Endothelial cell of umbilical vein (primary cell): ENCODE data around the gene AMMECR1. TPM values are rescaled to one million over a fixed set of nuclear protein-coding genes. Genes with fewer than 3 reads are reported as not detected.

Experiments used
- BruUV-seq: library from RNA; stranded (reverse); fragments of 400-500 nt; replicated peaks from 2 replicates; lab custom pipeline; 2021; lab: Mats Ljungman, UMichigan
- CTCF ChIA-PET: fragments of 300-600, 350-600 bp; sonication (Branson Sonifier 250); formaldehyde crosslinking; loops from one replicate; lab custom pipeline; 2021; ENCODE audit warnings: antibody characterized with exemption, inconsistent platforms; lab: Charles Lee
- POLR2A ChIA-PET: fragments of 300-600, 350-600 bp; sonication (Branson Sonifier 250); formaldehyde crosslinking; loops from one replicate; lab custom pipeline; 2021; ENCODE audit warnings: antibody characterized with exemption, inconsistent platforms; lab: Charles Lee
- DNase-seq: peaks from one replicate; pipeline ENCODE4 v3.0.0-alpha.2; 2011; ENCODE audit warnings: low read depth, low spot score
- FAIRE-seq: peaks from 2 replicates; lab custom pipeline; 2011; peaks lifted over from hg19 to GRCh38; lab: Jason Lieb, UNC
- H2AFZ ChIP-seq: 2 replicates; pipeline ENCODE4 v1.6.0; 2012; ENCODE audit warnings: low read depth, low read length, control low read depth, inconsistent platforms
- H3K27ac ChIP-seq: 2 replicates; pipeline ENCODE4 v1.5.1; 2011; ENCODE audit warnings: low read depth, mild to moderate bottlenecking, control low read depth, low read length, moderate library complexity; ENCODE audit not compliant: insufficient read depth
- H3K27me3 ChIP-seq, 2 experiments: 2 replicates each; pipeline versions ENCODE4 v1.6.0 to v1.6.1; 2011; ENCODE audit warnings: low read length in 2 of 2, mixed read lengths in 1 of 2; ENCODE audit not compliant: control insufficient read depth in 2 of 2, insufficient read depth in 2 of 2
- H3K36me3 ChIP-seq, 2 experiments: 2 replicates in 1 of 2; 3 replicates in 1 of 2; pipeline ENCODE4 v1.5.1; 2011; ENCODE audit warnings: low read length in 2 of 2, mild to moderate bottlenecking in 1 of 2, moderate library complexity in 1 of 2; ENCODE audit not compliant: control insufficient read depth in 2 of 2, insufficient read depth in 2 of 2; ENCODE audit errors: extremely low read depth in 1 of 2
- H3K4me1 ChIP-seq: 3 replicates; pipeline ENCODE4 v1.5.1; 2011; ENCODE audit warnings: mild to moderate bottlenecking, low read length; ENCODE audit not compliant: control insufficient read depth, insufficient read depth; ENCODE audit errors: extremely low read depth
- H3K4me2 ChIP-seq: 2 replicates; pipeline ENCODE4 v1.6.1; 2011; ENCODE audit warnings: low read length, control low read depth, mixed read lengths; ENCODE audit not compliant: insufficient read depth
- H3K4me3 ChIP-seq, 3 experiments: fragments of 200-600 bp in 1 of 3; sonication (generic), shearing (Covaris generic) in 1 of 3; replicated peaks in 1 of 3; 2 replicates each; pipeline ENCODE4 v1.5.1; 2011 to 2016; ENCODE audit warnings: control low read depth in 3 of 3, low read length in 3 of 3, mild to moderate bottlenecking in 2 of 3, inconsistent platforms in 1 of 3, low read depth in 1 of 3, moderate library complexity in 1 of 3; ENCODE audit not compliant: insufficient read depth in 1 of 3
- H3K79me2 ChIP-seq: 2 replicates; pipeline ENCODE4 v1.6.0; 2012; ENCODE audit warnings: low read length, inconsistent platforms; ENCODE audit not compliant: control insufficient read depth, insufficient read depth
- H3K9ac ChIP-seq: replicated peaks from 2 replicates; pipeline ENCODE3; 2011; ENCODE audit warnings: low read length, control low read depth; ENCODE audit not compliant: insufficient read depth; ENCODE audit errors: extremely low read depth
- H3K9me1 ChIP-seq: replicated peaks from 3 replicates; pipeline ENCODE4 v1.6.0; 2011; ENCODE audit warnings: mild to moderate bottlenecking, low read length; ENCODE audit not compliant: control insufficient read depth, insufficient read depth; ENCODE audit errors: extremely low read depth
- H3K9me3 ChIP-seq: replicated peaks from 2 replicates; pipeline ENCODE4 v1.5.1; 2012; ENCODE audit warnings: low read length, inconsistent platforms; ENCODE audit not compliant: control insufficient read depth, insufficient read depth
- H4K20me1 ChIP-seq: replicated peaks from 2 replicates; pipeline ENCODE3; 2011; ENCODE audit warnings: mild to moderate bottlenecking, low read length; ENCODE audit not compliant: control insufficient read depth, insufficient read depth; ENCODE audit errors: extremely low read depth
- EZH2 ChIP-seq: IDR thresholded peaks from 2 replicates; pipeline ENCODE4 v1.6.1; 2012; ENCODE audit warnings: borderline replicate concordance, low read depth, mild to moderate bottlenecking, moderate library complexity, low read length, inconsistent platforms; ENCODE audit not compliant: severe bottlenecking
- FOS ChIP-seq: IDR thresholded peaks from 2 replicates; pipeline ENCODE4 v1.6.1; 2011; ENCODE audit warnings: mild to moderate bottlenecking, low read length, moderate library complexity, borderline replicate concordance; ENCODE audit not compliant: insufficient read depth
- GATA2 ChIP-seq: IDR thresholded peaks from 2 replicates; pipeline ENCODE4 v1.7.0; 2011; ENCODE audit warnings: low read depth, mild to moderate bottlenecking, moderate library complexity, mixed read lengths, low read length; ENCODE audit not compliant: insufficient read length, insufficient read depth
- JUN ChIP-seq: IDR thresholded peaks from 2 replicates; pipeline ENCODE4 v1.6.1; 2011; ENCODE audit warnings: borderline replicate concordance, low read depth; ENCODE audit not compliant: insufficient read length, insufficient read depth
- MYC ChIP-seq: IDR thresholded peaks from one replicate; pipeline ENCODE4 v1.6.1; 2011; ENCODE audit warnings: mild to moderate bottlenecking, low read depth, low read length
- POLR2A ChIP-seq: IDR thresholded peaks from 2 replicates; pipeline ENCODE4 v1.6.1; 2012; ENCODE audit warnings: low read depth, mild to moderate bottlenecking, control low read depth, low read length
- POLR2AphosphoS5 ChIP-seq: IDR thresholded peaks from 2 replicates; pipeline ENCODE4 v1.6.1; 2012; ENCODE audit warnings: low read depth, mild to moderate bottlenecking, control low read depth, low read length, moderate library complexity; ENCODE audit not compliant: insufficient read depth
- dilution Hi-C: fragments of 300-500 bp; cut with MboI; formaldehyde crosslinking; loops from one replicate; pipeline ENCODE4 v1.15.0; 2019; ENCODE audit warnings: low sequenced_read_pairs; ENCODE audit not compliant: extremely low pct_ligation_motif_present
- intact Hi-C: fragments of 100-400 bp; cut with micrococcal nuclease; formaldehyde crosslinking; loops from one replicate; pipeline ENCODE4 v1.10.0; 2022
- polyA plus RNA-seq, 4 experiments: library from polyadenylated mRNA; depleted of rRNA in 3 of 4; stranded (reverse) in 3 of 4; unstranded in 1 of 4; fragments of >200 nt; gene quantifications; 2 replicates each; pipeline versions ENCODE4 v1.2.1 to v1.2.3, GENCODE V29; 2011 to 2012; ENCODE audit warnings: missing spikeins in 1 of 4
- total RNA-seq: library from RNA; stranded (reverse); gene quantifications from 2 replicates; pipeline ENCODE4 v1.2.3, GENCODE V29; 2021
- TF ChIP-seq, protein P1 (sequence below): IDR thresholded peaks from 2 replicates; pipeline ENCODE4 v1.6.1; 2011; ENCODE audit not compliant: insufficient read depth, insufficient read length
- TF ChIP-seq, protein P2 (sequence below), 2 donors: IDR thresholded peaks; 1 replicate in 1 of 2; 2 replicates in 1 of 2; pipeline ENCODE4 v1.5.1; 2011; ENCODE audit warnings: low read length in 2 of 2, mild to moderate bottlenecking in 2 of 2, moderate library complexity in 2 of 2, control low read depth in 1 of 2, inconsistent platforms in 1 of 2, low read depth in 1 of 2; ENCODE audit not compliant: insufficient read depth in 1 of 2; ENCODE audit errors: extremely low read depth in 1 of 2

Gene AMMECR1
- total and polyA plus RNA-seq, 2 donors (not counting 3 experiments of a cell fraction or from before 2014, with no cell fraction given), result 3.6 to 6.9 TPM

DNA sequence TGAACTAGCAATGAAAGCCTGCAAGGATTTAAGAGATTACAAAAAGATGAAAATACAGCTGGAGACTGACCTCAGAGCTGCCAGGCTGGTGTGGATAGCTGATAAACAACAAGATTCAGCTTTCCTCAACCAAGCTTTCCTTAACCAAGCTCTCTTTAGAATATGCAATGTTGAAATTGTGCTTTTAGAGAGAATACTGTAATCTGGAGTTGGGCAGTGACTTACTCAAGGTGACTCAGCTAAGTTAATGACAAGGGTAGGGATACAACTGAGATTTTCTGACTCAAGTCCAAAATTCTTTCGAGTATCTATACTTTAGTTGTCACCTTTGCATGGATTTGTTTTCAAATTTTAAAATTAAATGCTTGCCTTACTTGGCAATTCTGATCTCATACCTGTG lies 98.0 kb downstream of the AMMECR1 start:
- Histone ChIP-seq H3K9me1 (no peaks in the 10 kb centered on the region), H3K4me2 (peak overlapping the region; percentile 17), H3K4me1 (peaks cover 12% of the 10 kb centered on the region), H3K4me3 (no peak overlapping the region), H3K27me3 (no peaks in the 10 kb centered on the region), H3K9me3 (no peaks in the 10 kb centered on the region), H3K36me3 (no peaks in the 10 kb centered on the region), H2AFZ (no peak overlapping the region), H3K27ac (no peak overlapping the region), H4K20me1 (no peaks in the 10 kb centered on the region), H3K9ac (no peak overlapping the region), H3K79me2 (no peaks in the 10 kb centered on the region)
- dilution Hi-C loops, result no loop called here
- peak; percentile 3 for DNase-seq
- TF ChIP-seq MYC, result no peak
- TF ChIP-seq, protein P1, sequence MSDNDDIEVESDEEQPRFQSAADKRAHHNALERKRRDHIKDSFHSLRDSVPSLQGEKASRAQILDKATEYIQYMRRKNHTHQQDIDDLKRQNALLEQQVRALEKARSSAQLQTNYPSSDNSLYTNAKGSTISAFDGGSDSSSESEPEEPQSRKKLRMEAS, result no peak
- TF ChIP-seq POLR2A, result no peak
- TF ChIP-seq FOS, result no peak
- TF ChIP-seq, protein P2, sequence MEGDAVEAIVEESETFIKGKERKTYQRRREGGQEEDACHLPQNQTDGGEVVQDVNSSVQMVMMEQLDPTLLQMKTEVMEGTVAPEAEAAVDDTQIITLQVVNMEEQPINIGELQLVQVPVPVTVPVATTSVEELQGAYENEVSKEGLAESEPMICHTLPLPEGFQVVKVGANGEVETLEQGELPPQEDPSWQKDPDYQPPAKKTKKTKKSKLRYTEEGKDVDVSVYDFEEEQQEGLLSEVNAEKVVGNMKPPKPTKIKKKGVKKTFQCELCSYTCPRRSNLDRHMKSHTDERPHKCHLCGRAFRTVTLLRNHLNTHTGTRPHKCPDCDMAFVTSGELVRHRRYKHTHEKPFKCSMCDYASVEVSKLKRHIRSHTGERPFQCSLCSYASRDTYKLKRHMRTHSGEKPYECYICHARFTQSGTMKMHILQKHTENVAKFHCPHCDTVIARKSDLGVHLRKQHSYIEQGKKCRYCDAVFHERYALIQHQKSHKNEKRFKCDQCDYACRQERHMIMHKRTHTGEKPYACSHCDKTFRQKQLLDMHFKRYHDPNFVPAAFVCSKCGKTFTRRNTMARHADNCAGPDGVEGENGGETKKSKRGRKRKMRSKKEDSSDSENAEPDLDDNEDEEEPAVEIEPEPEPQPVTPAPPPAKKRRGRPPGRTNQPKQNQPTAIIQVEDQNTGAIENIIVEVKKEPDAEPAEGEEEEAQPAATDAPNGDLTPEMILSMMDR (IDR thresholded peaks at IDR 0.05; ENCODE audit: extremely low read depth in 1 of 2, insufficient read depth in 1 of 2, low read depth in 1 of 2, low read length in 2 of 2), result no peak
- no peak for TF ChIP-seq GATA2
- no peak for TF ChIP-seq EZH2
- TF ChIP-seq JUN, result no peak
- no peak for TF ChIP-seq POLR2AphosphoS5
- ChIA-PET CTCF (interaction anchor here (0.9 to 1.4 kb wide), 4 partner anchors 9 to 73 kb away, joined by 3 to 4 read pairs (median 3); no protein-coding TSS in a partner anchor), POLR2A (no interaction called here)
- FAIRE-seq, result no peak
- intact Hi-C loops, result no loop called here
- no TSS peak for BruUV-seq
